Measurements from ENCODE around the gene INAFM2.

Gene INAFM2

GRCh38 chr15:40330368-40330836 is 6.9 kb downstream of the INAFM2 start:
- no peak for DNase-seq

- no peak for DNase-seq
Observed at GRCh38 chr15:40331026-40331425, 7.5 kb downstream of the INAFM2 start.

GRCh38 chr15:40331637-40332036 is 8.1 kb downstream of the INAFM2 start:
- DNase-seq: no peak

GRCh38 chr15:40332113-40332781 is 8.8 kb downstream of the INAFM2 start:
- no peak for DNase-seq

GRCh38 chr15:40333922-40334492 is 10.5 kb downstream of the INAFM2 start:
- peak; percentile 9 to 51 (median 31) for DNase-seq

- DNase-seq: no peak
Observed at GRCh38 chr15:40334541-40334940, 11.0 kb downstream of the INAFM2 start.

- no peak for DNase-seq
Observed at GRCh38 chr15:40334941-40335795, 11.7 kb downstream of the INAFM2 start.

- no peak for DNase-seq
Observed at GRCh38 chr15:40335938-40336743, 12.6 kb downstream of the INAFM2 start.

GRCh38 chr15:40336744-40337122 is 13.2 kb downstream of the INAFM2 start:
- peak in 3 of 6 experiments; percentile 2 to 13 (median 7) for DNase-seq

GRCh38 chr15:40337597-40337996 is 14.1 kb downstream of the INAFM2 start:
- no peak for DNase-seq

- DNase-seq: peak; percentile 50 to 78 (median 70)
Observed at GRCh38 chr15:40338041-40338657, 14.7 kb downstream of the INAFM2 start.

GRCh38 chr15:40338921-40339620 is 15.6 kb downstream of the INAFM2 start:
- no peak for DNase-seq

- DNase-seq: no peak
Observed at GRCh38 chr15:40339621-40339945, 16.1 kb downstream of the INAFM2 start.

- no peak for DNase-seq
Observed at GRCh38 chr15:40340038-40340739, 16.7 kb downstream of the INAFM2 start.

GRCh38 chr15:40340740-40341400 is 17.4 kb downstream of the INAFM2 start, which contains the start of gene CCDC9B:
Gene CCDC9B (minus strand): TSS chr15:40340939. CDS start chr15:40340819, 120 bp downstream.
- no peak for DNase-seq

- no peak for DNase-seq
Observed at GRCh38 chr15:40342416-40343320, 19.2 kb downstream of the INAFM2 start.

GRCh38 chr15:40343512-40343911 is 20.0 kb downstream of the INAFM2 start:
- DNase-seq: no peak

GRCh38 chr15:40344217-40344616 is 20.7 kb downstream of the INAFM2 start:
- DNase-seq: no peak

- peak; percentile 43 to 74 (median 56) for DNase-seq
Observed at GRCh38 chr15:40344631-40345120, 21.2 kb downstream of the INAFM2 start.

Data from stimulated activated naive CD4-positive, alpha-beta T cell (primary cell).